ENCODE results near the gene DEPDC5. TPM values are rescaled to one million over a fixed set of nuclear protein-coding genes. Genes with fewer than 3 reads are reported as not detected.
A peak's percentile ranks its signal among the peaks of the same experiment; 100 is the strongest.

Gene DEPDC5
- total RNA-seq, 1 experiment from 2014 or later, result 28.1 TPM

GRCh38 chr22:31836010-31836409 is 82.2 kb downstream of the DEPDC5 start:
- Histone ChIP-seq H3F3A (ENCODE audit: insufficient read depth, low read depth) (peaks cover 4% of the 10 kb centered on the region; the same call in 1 of the 2 replicates), H3K79me2 (ENCODE audit: low read depth) (no peaks in the 10 kb centered on the region), H3K4me3 (no peak overlapping the region), H3K36me3 (ENCODE audit: low read depth) (0 out of 2 replicates have a peak, but pooled peaks cover 10% of the 10 kb centered on the region), H3K27ac (no peak overlapping the region), H3K9me3 (ENCODE audit: insufficient read depth, low read depth) (no peaks in the 10 kb centered on the region), H3K9me2 (ENCODE audit: insufficient read depth) (no peaks in the 10 kb centered on the region), H3K27me3 (ENCODE audit: insufficient read depth, low read depth) (no peaks in the 10 kb centered on the region), H3K4me1 (replicated peaks; ENCODE audit: insufficient read depth) (peaks cover 2% of the 10 kb centered on the region), H4K20me1 (ENCODE audit: insufficient read depth) (no peaks in the 10 kb centered on the region), H2AFZ (no peak overlapping the region), H3K4me2 (no peak overlapping the region)
- TF ChIP-seq EZH2 (IDR thresholded peaks at IDR 0.05; ENCODE audit: low read depth), result no peak
- TF ChIP-seq CTCF (conservative IDR thresholded peaks at IDR 0.05), result no peak
- intact Hi-C loops (cut with micrococcal nuclease; ENCODE audit: unreplicated experiment), result no loop called here
- CTCF ChIA-PET, result no interaction called here
- POLR2A ChIA-PET (ENCODE audit: unreplicated experiment), result no interaction called here
- BruUV-seq (replicated peaks), result no TSS peak
- no peak for DNase-seq

GRCh38 chr22:31838917-31839316 is 85.1 kb downstream of the DEPDC5 start:
- Histone ChIP-seq H3K4me2 (no peak overlapping the region), H2AFZ (no peak overlapping the region), H3K9me2 (ENCODE audit: insufficient read depth) (no peaks in the 10 kb centered on the region), H3K4me3 (no peak overlapping the region), H3K4me1 (replicated peaks; ENCODE audit: insufficient read depth) (no peaks in the 10 kb centered on the region; the same call in 1 of the 2 replicates), H3K36me3 (ENCODE audit: low read depth) (no peaks in the 10 kb centered on the region), H3K79me2 (ENCODE audit: low read depth) (no peaks in the 10 kb centered on the region), H3K27ac (no peak overlapping the region), H4K20me1 (ENCODE audit: insufficient read depth) (no peaks in the 10 kb centered on the region), H3F3A (ENCODE audit: insufficient read depth, low read depth) (no peaks in the 10 kb centered on the region), H3K27me3 (ENCODE audit: insufficient read depth, low read depth) (no peaks in the 10 kb centered on the region), H3K9me3 (ENCODE audit: insufficient read depth, low read depth) (no peaks in the 10 kb centered on the region)
- BruUV-seq (replicated peaks), result no TSS peak
- no peak for TF ChIP-seq EZH2 (IDR thresholded peaks at IDR 0.05; ENCODE audit: low read depth)
- ChIA-PET POLR2A (ENCODE audit: unreplicated experiment) (no interaction called here), CTCF (interaction anchor here (0.5 to 0.6 kb wide), 2 partner anchors 80 to 176 kb away, joined by 4 to 5 read pairs; no protein-coding TSS in a partner anchor)
- intact Hi-C loops (cut with micrococcal nuclease; ENCODE audit: unreplicated experiment), result no loop called here
- peak; percentile 11 to 39 for DNase-seq

- ChIA-PET CTCF (no interaction called here), POLR2A (ENCODE audit: unreplicated experiment) (no interaction called here)
- DNase-seq, result no peak
- no peaks in the 10 kb centered on the region for H3K9me2 ChIP-seq (ENCODE audit: insufficient read depth)
- intact Hi-C loops (cut with micrococcal nuclease; ENCODE audit: unreplicated experiment), result no loop called here
- H3K36me3 ChIP-seq (ENCODE audit: low read depth), result no peaks in the 10 kb centered on the region
- no peaks in the 10 kb centered on the region for H3K79me2 ChIP-seq (ENCODE audit: low read depth)
- no peaks in the 10 kb centered on the region for H4K20me1 ChIP-seq (ENCODE audit: insufficient read depth)
- no TSS peak for BruUV-seq (replicated peaks)
- TF ChIP-seq EZH2 (IDR thresholded peaks at IDR 0.05; ENCODE audit: low read depth) (no peak), CTCF (conservative IDR thresholded peaks at IDR 0.05) (no peak)
- no peak overlapping the region for H3K27ac ChIP-seq
- no peaks in the 10 kb centered on the region for H3K27me3 ChIP-seq (ENCODE audit: insufficient read depth, low read depth)
- no peaks in the 10 kb centered on the region for H3K9me3 ChIP-seq (ENCODE audit: insufficient read depth, low read depth)
- H3K4me2 ChIP-seq, result no peak overlapping the region
- H3K4me3 ChIP-seq, result no peak overlapping the region
- H2AFZ ChIP-seq, result no peak overlapping the region
- no peaks in the 10 kb centered on the region for H3F3A ChIP-seq (ENCODE audit: insufficient read depth, low read depth)
- no peaks in the 10 kb centered on the region; the same call in 1 of the 2 replicates for H3K4me1 ChIP-seq (replicated peaks; ENCODE audit: insufficient read depth)
Observed at GRCh38 chr22:31839986-31840385, 86.2 kb downstream of the DEPDC5 start.

GRCh38 chr22:31840585-31840984 is 86.8 kb downstream of the DEPDC5 start:
- Histone ChIP-seq H3K36me3 (ENCODE audit: low read depth) (no peaks in the 10 kb centered on the region), H3K9me2 (ENCODE audit: insufficient read depth) (no peaks in the 10 kb centered on the region), H3K27ac (no peak overlapping the region), H3F3A (ENCODE audit: insufficient read depth, low read depth) (no peaks in the 10 kb centered on the region), H3K27me3 (ENCODE audit: insufficient read depth, low read depth) (no peaks in the 10 kb centered on the region), H3K79me2 (ENCODE audit: low read depth) (no peaks in the 10 kb centered on the region), H3K4me2 (no peak overlapping the region), H3K4me3 (no peak overlapping the region), H2AFZ (no peak overlapping the region), H3K4me1 (replicated peaks; ENCODE audit: insufficient read depth) (no peaks in the 10 kb centered on the region; the same call in 1 of the 2 replicates), H3K9me3 (ENCODE audit: insufficient read depth, low read depth) (no peaks in the 10 kb centered on the region), H4K20me1 (ENCODE audit: insufficient read depth) (no peaks in the 10 kb centered on the region)
- DNase-seq, result no peak
- POLR2A ChIA-PET (ENCODE audit: unreplicated experiment), result no interaction called here
- intact Hi-C loops (cut with micrococcal nuclease; ENCODE audit: unreplicated experiment), result no loop called here
- CTCF ChIA-PET, result no interaction called here
- TF ChIP-seq EZH2 (IDR thresholded peaks at IDR 0.05; ENCODE audit: low read depth) (no peak), CTCF (conservative IDR thresholded peaks at IDR 0.05) (no peak)
- no TSS peak for BruUV-seq (replicated peaks)

Data from PC-9 (cell line).